Activated CD4-positive, alpha-beta T cell treated with anti-CD3 and anti-CD28 coated beads, Interleukin-2, amount 50 U/mL, for 4 hours (primary cell): Measurements from ENCODE around the gene PQBP1.

ENCODE experiments used
- DNase-seq, 2 experiments: peaks; one replicate each; pipeline ENCODE4 v3.0.0-alpha.2; 2020

PQBP1 gene

DNA sequence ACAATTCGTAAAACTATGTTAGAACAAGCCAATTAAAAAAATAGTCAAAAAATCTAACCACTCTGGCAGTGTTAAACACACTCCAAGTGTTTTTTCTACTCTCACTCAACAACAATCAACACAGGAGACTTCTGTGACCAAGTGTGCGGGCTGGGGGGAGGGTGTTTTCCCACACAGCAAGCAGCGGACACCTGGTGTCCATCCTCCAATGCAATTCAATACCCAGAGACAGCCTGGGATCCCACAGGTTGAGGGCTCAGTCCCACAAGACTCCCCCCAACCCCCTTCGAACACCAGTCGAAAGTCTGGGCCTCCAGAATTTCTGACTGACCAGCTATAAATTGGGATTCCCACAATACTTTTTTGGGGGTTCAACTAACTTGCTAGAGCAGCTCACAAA is 29.4 kb downstream of the PQBP1 start:
- no peak for DNase-seq

DNA sequence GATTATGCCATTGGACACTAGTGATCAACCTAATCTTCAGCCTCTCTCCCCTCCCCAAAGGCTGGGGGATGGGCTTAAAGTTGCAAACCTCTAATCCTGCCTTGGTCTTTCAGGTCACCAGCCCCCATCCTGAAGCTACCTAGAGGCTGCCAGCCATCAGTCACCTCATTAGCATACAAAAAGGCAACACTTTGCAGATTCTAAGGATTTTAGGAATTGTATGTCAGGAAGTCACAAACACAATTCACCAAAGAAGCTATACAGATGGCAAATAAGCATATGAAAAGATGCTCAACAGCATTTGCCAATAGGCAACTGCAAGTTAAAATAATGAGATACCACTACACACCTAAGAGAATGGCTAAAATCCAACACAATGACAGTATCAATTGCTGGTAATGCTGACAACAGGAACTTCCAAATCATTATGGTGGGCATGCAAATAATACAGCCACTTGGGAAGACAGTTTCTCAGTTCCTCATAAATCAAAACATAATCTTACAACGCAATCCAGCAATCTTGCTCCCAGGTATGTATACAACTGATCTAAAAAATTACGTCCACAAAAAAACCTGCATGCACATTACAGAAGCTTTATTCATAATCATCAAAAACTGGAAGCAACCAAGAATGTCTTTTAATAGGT is 30.1 kb downstream of the PQBP1 start:
- DNase-seq = no peak

DNA sequence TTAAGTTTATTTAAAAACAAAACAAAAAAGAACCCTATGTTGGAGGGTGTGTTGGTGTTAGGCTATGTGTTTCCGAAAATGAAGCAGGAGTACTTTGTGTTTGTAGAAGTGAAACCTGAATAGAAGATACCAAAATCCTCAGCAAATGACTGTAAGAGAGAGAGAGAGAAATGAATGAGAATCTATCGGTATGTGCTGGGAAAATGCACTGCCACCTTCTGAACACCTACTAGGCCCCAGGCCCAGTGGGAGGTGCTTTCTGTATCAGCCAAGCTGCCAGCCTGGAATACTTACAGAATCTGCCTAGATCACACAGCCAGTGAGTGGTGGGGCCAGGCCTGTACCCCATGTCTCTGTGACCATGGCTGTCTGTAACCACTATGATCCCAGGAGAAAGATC is 36.0 kb downstream of the PQBP1 start:
- no peak for DNase-seq

DNA sequence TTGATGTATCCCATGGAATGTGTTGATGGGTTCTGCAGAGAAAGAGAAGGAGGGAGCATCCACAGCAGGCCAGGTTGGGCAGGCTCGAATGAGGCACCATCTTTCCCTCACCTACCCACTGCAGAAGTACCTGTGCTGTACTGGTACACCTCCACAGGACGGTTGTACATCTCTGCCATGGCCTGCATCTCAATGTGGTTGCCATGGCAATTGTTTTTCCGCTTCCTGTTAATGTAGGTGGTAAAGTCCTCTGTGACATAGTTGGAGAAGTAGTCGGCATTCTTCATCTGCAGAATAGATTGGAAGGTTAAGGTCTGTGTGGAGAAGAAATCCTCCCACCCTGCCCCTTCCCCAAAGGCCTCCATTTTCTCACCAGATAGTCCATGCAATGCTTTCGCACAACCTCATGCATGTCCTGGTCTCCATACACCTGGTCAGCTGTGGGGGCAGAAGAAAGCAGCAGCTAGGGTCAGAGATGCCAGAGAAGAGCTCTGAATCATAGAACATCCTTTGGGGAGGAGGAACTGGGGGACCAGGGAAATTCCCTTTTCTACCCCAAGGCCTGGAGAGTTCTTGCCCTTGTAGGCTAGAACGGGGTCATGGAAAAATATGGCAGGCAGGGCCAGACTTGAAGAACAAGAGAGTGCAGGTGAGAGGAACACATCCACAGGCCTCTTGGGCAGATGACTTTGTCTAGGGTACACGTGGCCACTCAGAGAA is 37.0 kb downstream of the PQBP1 start:
- DNase-seq = no peak

DNA sequence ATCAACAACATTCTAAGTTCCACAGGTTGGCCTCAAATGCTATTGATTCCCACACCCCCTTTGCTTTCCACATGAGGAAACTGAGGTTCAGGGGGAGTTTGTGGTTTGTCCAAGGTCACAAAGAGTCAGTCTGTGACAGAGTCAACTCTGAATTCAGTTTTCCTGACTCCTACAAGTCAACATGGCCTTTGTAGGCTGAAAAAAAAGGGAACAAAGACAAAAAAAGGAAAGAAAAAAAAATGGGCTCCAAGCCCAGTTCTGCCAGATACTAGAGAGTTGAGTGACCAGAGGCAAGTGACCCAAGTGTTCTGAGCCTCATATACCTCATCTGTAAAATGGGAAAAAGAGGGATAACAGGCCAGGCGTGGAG is 37.6 kb downstream of the PQBP1 start:
- no peak for DNase-seq

DNA sequence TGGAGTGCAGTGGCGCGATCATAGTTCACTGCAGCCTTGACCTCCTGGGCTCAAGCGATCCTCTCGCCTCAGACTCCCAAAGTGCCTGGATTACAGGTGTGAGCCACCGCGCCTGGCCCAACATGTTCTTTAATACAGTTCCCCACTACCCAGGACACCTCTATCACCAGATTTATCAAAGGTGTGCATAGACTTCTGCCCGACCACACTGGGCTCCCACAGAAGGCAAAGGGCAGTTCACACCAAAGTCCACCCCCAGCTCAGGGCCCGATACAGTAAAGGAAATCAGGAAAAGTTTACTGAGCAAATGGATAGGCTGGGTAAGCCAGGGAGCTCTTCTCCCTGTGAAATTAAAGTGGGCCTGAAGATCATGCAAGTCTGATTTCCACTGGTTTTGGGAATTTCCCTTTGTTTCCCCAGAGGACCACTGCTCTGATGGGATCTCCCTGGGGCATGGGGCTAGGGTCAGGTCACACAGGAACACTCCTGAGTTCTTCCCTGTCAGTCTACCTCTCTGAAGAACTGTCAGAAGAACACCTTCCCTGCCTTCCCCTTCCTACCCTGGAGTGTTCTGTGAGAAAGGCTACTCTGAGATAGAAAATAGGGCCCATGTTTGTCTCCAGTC is 38.8 kb downstream of the PQBP1 start:
- no peak for DNase-seq

DNA sequence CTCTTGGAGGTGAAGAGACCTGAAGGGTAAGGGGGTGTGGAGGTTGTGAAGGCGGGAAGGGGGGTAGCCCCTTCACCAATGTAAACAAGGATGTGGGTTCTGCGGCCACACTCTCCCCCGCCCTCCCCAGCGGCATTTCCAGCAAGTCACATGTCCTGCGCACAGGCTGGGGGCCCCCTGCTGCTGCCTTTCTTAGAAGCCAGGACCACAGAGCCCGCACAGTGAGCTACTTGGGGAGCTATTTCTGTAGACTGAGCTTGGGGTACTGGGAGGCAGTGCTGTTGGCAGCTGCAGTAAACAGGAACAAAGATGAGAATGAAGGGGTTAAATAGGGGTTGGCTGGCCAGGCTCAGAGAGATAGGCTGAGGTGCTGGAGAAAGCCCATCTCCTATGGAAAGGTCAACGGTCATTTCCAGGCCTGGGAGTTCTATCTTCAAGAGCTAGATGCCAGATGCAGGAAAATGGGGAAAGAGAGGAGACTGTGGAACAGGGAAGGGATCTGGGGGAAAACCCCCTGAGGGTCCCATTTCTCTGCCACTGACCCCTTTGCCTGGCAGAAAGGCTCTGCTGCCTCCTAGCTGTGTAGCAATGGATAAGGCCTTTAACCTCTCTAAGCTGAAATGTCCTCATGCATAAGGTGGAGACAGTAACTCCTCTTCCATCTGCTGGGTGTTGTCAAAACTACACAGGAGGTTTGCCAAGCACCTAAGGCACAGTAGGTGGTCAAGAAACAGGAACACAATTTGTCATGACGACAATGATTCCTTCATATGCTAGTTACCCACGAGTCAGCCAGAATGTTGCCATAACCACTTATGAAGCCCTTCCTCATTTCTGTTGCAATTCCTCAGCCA is 39.6 kb downstream of the PQBP1 start:
- DNase-seq = peak; percentile 82 to 84

DNA sequence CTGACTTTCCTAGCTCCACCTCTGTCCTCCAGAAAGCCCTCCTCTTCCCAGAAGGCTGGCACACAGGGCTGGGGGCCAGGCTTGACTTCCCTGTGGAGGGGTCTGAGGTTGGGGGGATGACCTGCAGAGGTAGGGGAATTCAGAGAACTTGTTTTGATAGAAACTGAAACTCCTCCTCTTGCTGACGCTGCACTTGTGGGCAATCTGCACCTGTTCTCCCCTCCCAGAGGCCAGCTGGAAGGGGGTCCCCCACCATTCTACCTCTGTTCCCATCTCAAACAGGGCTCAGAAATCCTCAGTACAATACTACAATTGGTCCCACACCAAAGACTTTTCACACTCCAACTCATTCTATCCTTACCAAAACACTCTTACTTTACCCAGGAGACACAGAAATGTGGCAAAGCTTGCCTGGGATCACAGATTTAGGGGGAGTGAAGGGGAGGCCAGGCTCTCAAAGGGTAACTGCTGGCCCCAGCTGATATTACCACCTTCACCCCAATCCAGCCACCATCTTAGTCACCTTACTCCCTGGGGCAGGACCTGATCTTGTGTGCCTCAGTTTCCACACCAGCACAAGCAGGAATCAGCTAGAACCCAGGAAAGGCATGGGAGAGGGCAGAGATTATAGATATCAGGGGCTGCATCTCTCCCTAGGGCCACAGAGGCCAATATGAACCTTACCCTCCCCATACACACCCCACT is 41.1 kb downstream of the PQBP1 start:
- peak; percentile 47 to 48 for DNase-seq

DNA sequence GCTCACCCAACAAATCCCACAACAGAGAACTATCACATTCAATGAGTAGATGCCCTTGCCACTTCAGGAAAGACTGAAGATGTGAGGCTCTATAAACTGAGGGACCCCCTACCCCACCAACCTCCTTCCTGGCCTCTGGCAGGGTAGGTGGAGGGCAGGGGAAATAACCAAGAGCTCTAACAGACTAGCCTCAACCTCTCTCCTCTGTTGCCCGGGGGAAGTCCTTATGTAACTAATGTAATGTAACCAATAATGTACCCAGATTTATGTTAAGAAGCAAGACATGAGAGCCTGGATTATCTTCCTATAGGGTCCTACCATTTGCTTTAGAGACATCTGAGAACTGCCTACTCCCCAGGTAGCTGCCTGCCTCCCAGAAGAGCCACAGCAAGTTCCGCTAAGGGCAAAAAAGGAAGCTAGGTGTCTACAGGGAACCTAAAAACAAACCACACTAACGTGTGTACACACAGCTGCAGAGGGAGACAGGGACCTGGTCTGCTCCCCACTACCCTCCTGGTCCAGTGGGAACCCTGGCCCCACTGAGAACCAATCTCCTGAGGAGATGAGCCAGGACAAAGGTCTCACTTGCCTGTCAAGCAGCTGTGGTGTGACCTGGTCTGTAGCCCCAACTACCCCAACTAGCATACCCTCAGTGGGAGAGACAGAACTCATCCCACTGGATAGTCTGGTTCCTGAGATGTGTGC is 41.9 kb downstream of the PQBP1 start:
- no peak for DNase-seq

DNA sequence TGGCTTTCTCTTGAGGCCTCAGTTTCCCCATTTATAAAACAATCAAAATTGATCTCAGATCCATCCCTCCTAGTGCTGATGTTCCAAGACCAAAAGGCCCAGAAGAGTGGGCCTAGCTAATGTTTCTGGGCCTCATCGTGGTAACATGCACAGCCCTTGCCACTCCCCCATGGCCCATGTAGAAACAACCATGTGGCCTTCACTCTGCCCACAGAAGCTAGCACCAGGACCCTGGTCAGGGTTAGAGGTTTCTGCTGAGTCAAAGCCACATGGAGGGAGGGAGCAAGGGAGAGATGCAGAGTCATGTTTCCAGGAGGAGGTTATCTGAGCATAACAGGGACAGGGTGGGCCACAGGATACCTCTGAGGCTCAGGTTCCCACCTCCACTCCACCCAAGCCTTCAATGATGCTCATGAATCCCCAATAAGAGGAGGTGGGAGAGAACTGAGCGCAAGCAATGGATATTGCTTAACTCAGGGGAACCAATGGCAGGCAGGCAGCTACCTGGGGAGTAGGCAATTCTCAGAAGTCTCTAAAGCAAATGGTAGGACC is 42.8 kb downstream of the PQBP1 start:
- DNase-seq = no peak

DNA sequence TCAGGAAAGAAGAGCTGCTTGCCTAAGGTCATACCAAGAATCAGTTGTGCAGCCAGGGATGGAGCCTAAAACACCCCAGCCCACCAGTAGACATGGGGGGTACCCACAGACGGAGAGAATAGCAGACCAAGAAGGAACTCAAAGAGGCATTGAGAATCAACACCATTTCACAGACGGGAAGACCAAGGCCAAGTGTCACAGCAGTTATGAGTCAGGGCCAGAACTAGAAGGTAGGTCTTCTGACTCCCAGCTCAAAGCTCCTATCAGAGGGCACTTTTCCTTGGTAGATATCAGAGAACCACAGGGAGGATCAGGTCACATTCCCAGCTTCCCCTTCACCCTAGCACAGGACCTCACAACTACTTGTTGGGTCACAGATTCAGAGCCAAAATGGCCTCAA is 45.2 kb downstream of the PQBP1 start:
- DNase-seq = no peak

DNA sequence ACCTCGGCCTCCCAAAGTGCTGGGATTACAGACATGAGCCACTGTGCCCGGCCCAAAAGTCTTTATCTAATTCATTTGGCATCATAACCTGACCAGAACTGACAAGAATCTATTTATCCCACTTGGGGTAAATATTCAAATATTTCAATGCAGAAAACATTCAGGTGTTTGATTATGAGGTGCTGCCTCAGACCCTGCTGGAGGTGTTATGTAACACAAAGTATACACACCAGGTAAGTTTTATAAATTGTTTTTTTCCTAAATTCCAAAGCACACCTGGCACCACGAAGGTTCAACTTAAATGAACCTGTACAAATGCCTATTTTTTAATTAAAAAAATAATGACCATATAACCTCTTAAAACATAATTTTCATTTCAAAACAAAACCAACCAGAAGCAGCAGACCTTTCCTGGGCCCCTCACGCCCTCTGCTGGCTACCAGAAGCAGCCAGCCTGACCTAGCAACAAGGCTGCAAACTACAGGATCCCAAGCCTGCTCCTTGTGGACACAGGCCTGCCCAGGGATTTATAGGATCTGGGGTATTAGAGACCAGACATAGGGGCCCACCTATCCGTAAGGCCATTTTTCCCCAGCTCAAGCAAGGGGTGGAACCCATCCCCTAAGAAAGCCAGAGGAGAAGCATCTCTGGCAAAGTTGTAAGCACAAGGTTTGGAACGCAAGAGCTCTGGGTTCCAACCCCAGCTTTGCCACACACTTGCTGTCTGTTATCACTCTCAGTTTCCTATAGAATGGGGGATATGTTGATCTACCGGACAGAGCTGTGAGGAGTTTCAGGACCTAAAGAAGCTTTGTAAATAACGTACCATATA is 48.0 kb downstream of the PQBP1 start:
- peak; percentile 31 to 34 for DNase-seq

DNA sequence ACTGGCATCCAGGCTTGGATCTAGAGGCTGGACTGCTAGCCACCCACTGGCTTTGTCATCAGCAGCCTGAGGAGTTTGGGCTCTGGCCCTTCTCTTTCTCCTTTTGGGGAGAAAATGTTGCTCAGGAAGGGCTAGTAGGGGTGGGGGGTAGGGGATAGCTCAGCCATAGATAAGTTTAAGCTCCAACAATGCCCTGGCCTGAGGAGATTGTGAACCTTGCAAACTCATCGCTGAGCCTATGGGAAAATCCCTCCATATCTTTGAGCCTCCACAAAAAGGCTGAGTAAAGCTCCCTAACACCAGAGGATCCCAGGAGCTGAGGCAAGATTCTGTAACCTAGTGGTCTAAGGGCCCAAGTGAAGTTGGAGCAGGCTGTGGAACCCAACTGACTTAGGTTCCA is 50.9 kb downstream of the PQBP1 start:
- DNase-seq = no peak
